Measurements from ENCODE around the gene PDE6A.

The PDE6A gene

DNA sequence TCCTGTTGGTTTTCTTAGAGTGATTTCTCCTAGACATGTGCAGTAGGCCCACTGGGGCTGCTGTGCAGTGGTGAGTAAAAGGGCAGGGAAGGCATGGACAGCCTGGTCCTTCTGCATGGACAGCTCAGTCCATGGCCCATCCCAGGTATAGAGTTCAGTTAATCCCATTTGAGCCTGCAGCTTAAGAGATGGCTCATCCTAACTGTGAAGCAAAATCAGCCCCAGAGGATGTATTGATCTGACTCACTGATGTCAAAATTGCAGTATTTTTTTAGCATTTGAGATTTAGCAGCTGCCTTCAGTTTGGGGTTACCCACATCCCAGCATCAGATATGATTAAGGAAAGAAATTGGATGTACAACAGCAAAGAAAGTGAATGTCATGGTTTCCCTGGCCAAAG lies 93.4 kb downstream of the PDE6A start:
- no peak overlapping the region for H3K4me3 ChIP-seq (ENCODE audit: low read length)
- no peaks in the 10 kb centered on the region for H3K27me3 ChIP-seq (ENCODE audit: low read depth, low read length)
- no peak overlapping the region for H3K9ac ChIP-seq (ENCODE audit: low read length)
- no peak overlapping the region for H3K27ac ChIP-seq (ENCODE audit: low read length)
- no peaks in the 10 kb centered on the region for H3K9me3 ChIP-seq (ENCODE audit: insufficient read depth, low read length)
- no peaks in the 10 kb centered on the region for H3K36me3 ChIP-seq (replicated peaks; ENCODE audit: low read depth, low read length)
- no peak overlapping the region for H2AFZ ChIP-seq (ENCODE audit: low read depth, low read length)
- no peaks in the 10 kb centered on the region for H4K20me1 ChIP-seq (ENCODE audit: insufficient read depth, low read length)
- no peak overlapping the region for H3K4me2 ChIP-seq (ENCODE audit: low read length)
- TF ChIP-seq, protein P1, sequence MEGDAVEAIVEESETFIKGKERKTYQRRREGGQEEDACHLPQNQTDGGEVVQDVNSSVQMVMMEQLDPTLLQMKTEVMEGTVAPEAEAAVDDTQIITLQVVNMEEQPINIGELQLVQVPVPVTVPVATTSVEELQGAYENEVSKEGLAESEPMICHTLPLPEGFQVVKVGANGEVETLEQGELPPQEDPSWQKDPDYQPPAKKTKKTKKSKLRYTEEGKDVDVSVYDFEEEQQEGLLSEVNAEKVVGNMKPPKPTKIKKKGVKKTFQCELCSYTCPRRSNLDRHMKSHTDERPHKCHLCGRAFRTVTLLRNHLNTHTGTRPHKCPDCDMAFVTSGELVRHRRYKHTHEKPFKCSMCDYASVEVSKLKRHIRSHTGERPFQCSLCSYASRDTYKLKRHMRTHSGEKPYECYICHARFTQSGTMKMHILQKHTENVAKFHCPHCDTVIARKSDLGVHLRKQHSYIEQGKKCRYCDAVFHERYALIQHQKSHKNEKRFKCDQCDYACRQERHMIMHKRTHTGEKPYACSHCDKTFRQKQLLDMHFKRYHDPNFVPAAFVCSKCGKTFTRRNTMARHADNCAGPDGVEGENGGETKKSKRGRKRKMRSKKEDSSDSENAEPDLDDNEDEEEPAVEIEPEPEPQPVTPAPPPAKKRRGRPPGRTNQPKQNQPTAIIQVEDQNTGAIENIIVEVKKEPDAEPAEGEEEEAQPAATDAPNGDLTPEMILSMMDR (IDR thresholded peaks at IDR 0.05; ENCODE audit: low read depth, low read length), result no peak
- no peak for TF ChIP-seq EZH2phosphoT487 (IDR thresholded peaks at IDR 0.05; ENCODE audit: low read depth)
- no peaks in the 10 kb centered on the region for H3K79me2 ChIP-seq (ENCODE audit: low read length)
- H3K4me1 ChIP-seq (ENCODE audit: low read length), result no peaks in the 10 kb centered on the region

GRCh38 chr5:149849966-149850910 lies 94.4 kb downstream of the PDE6A start:
- H3K27me3 ChIP-seq (ENCODE audit: low read depth, low read length), result no peaks in the 10 kb centered on the region
- no peak overlapping the region for H3K27ac ChIP-seq (ENCODE audit: low read length)
- H3K36me3 ChIP-seq (replicated peaks; ENCODE audit: low read depth, low read length), result no peaks in the 10 kb centered on the region
- H3K9ac ChIP-seq (ENCODE audit: low read length), result no peak overlapping the region
- H3K4me2 ChIP-seq (ENCODE audit: low read length), result no peak overlapping the region
- no peak overlapping the region for H2AFZ ChIP-seq (ENCODE audit: low read depth, low read length)
- H3K4me3 ChIP-seq (ENCODE audit: low read length), result no peak overlapping the region
- H3K79me2 ChIP-seq (ENCODE audit: low read length), result no peaks in the 10 kb centered on the region
- H4K20me1 ChIP-seq (ENCODE audit: insufficient read depth, low read length), result no peaks in the 10 kb centered on the region
- TF ChIP-seq EZH2phosphoT487 (IDR thresholded peaks at IDR 0.05; ENCODE audit: low read depth), result no peak
- TF ChIP-seq, protein P1 (IDR thresholded peaks at IDR 0.05; ENCODE audit: low read depth, low read length), result no peak
- no peaks in the 10 kb centered on the region for H3K9me3 ChIP-seq (ENCODE audit: insufficient read depth, low read length)
- H3K4me1 ChIP-seq (ENCODE audit: low read length), result no peaks in the 10 kb centered on the region

GRCh38 chr5:149849280-149849965 lies 95.2 kb downstream of the PDE6A start:
- no peaks in the 10 kb centered on the region for H4K20me1 ChIP-seq (ENCODE audit: insufficient read depth, low read length)
- no peak overlapping the region for H3K4me3 ChIP-seq (ENCODE audit: low read length)
- H3K9me3 ChIP-seq (ENCODE audit: insufficient read depth, low read length), result no peaks in the 10 kb centered on the region
- H3K27me3 ChIP-seq (ENCODE audit: low read depth, low read length), result no peaks in the 10 kb centered on the region
- no peak overlapping the region for H3K9ac ChIP-seq (ENCODE audit: low read length)
- H3K4me2 ChIP-seq (ENCODE audit: low read length), result no peak overlapping the region
- no peaks in the 10 kb centered on the region for H3K36me3 ChIP-seq (replicated peaks; ENCODE audit: low read depth, low read length)
- no peaks in the 10 kb centered on the region for H3K4me1 ChIP-seq (ENCODE audit: low read length)
- TF ChIP-seq, protein P1 (IDR thresholded peaks at IDR 0.05; ENCODE audit: low read depth, low read length), result no peak
- no peak overlapping the region for H2AFZ ChIP-seq (ENCODE audit: low read depth, low read length)
- no peak overlapping the region for H3K27ac ChIP-seq (ENCODE audit: low read length)
- no peaks in the 10 kb centered on the region for H3K79me2 ChIP-seq (ENCODE audit: low read length)

DNA sequence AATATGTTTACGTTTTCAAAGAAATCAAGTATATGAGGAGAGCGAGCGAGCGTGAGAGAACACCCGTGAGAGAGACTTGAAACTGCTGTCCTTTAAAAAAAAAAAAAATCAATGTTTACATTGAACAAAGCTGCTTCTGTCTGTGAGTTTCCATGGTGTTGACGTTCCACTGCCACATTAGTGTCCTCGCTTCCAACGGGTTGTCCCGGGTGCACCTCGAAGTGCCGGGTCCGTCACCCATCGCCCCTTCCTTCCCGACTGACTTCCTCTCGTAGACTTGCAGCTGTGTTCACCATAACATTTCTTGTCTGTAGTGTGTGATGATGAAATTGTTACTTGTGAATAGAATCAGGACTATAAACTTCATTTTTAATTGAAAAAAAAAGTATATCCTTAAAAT lies 97.0 kb downstream of the PDE6A start:
- Histone ChIP-seq H3K4me1 (ENCODE audit: low read length) (no peaks in the 10 kb centered on the region), H3K4me2 (ENCODE audit: low read length) (no peak overlapping the region), H3K9me3 (ENCODE audit: insufficient read depth, low read length) (no peaks in the 10 kb centered on the region), H3K36me3 (replicated peaks; ENCODE audit: low read depth, low read length) (no peaks in the 10 kb centered on the region), H3K27ac (ENCODE audit: low read length) (no peak overlapping the region), H4K20me1 (ENCODE audit: insufficient read depth, low read length) (no peaks in the 10 kb centered on the region), H3K9ac (ENCODE audit: low read length) (no peak overlapping the region), H3K27me3 (ENCODE audit: low read depth, low read length) (no peaks in the 10 kb centered on the region), H3K4me3 (ENCODE audit: low read length) (no peak overlapping the region), H2AFZ (ENCODE audit: low read depth, low read length) (no peak overlapping the region), H3K79me2 (ENCODE audit: low read length) (no peaks in the 10 kb centered on the region)
- TF ChIP-seq, protein P1 (IDR thresholded peaks at IDR 0.05; ENCODE audit: low read depth, low read length), result no peak
- no peak for TF ChIP-seq EZH2phosphoT487 (IDR thresholded peaks at IDR 0.05; ENCODE audit: low read depth)
